Measurements from ENCODE around the gene KCNQ1. TPM values are rescaled to one million over a fixed set of nuclear protein-coding genes. Genes with fewer than 3 reads are reported as not detected.

The KCNQ1 gene
- total RNA-seq, 4 donors from 2014 or later, result 0.81 to 2.2 (median 1.6) TPM

GRCh38 chr11:2416765-2417164 lies 28.0 kb upstream of the KCNQ1 start:
- intact Hi-C loops (cut with DNase I; ENCODE audit: low total_unique reads), result loop anchor here (5.0 kb wide), 1 partner anchor 219 kb away; no protein-coding TSS in a partner anchor
- H3K4me3 ChIP-seq (ENCODE audit: low read depth, poor library complexity, severe bottlenecking), result no peak overlapping the region
- WGBS, 2 donors, result 59 to 67% methylated on average over 18 of the region's 18 CpGs
- TF ChIP-seq POLR2A (IDR thresholded peaks at IDR 0.05), result no peak
- no peak for TF ChIP-seq CTCF (IDR thresholded peaks at IDR 0.05)
- DNase-seq (ENCODE audit: low spot score in 2 of 2), result no peak

- DNase-seq (ENCODE audit: low spot score in 2 of 2), result no peak
- TF ChIP-seq POLR2A (IDR thresholded peaks at IDR 0.05), result no peak
- TF ChIP-seq CTCF (IDR thresholded peaks at IDR 0.05), result no peak
- intact Hi-C loops (cut with DNase I; ENCODE audit: low total_unique reads), result loop anchor here (5.0 kb wide), 1 partner anchor 221 kb away; no protein-coding TSS in a partner anchor
- no peak overlapping the region for H3K4me3 ChIP-seq (ENCODE audit: low read depth, poor library complexity, severe bottlenecking)
- 87 to 89% methylated on average over 22 to 29 of the region's 30 CpGs for WGBS, 2 donors
These were observed 26.7 kb upstream of the KCNQ1 start for GRCh38 chr11:2417856-2418692.

DNA sequence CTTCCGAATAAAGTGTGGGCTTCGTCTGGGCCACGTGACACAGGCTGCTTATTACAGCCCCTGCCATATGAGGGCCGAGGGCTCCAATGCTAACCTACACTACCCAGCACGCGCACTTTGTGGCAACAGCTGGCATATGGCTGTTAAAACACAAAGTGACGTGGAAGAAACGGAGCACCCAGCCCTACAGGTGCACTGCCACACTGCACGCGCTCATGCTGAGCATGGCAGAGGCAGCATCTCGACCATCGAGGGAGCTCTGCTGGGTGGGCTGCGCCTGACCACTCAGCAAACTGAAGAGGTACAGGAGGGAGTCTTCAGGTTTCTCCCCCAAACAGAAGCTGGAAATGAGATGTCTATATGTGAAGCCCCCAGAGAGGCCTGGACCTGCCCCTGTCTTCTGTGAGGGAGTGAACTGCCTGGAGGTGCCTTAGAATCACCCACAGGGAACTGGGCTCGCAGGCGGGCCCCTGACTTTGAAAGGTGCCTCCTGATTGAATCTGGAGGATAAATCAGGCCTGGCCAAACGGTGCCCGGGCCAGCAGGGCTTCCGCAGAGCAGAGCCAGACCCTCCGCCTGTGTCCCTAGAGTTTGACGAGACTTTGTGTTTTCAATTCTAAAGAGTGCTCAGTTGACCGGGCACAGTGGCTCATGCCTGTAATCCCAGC lies 26.0 kb upstream of the KCNQ1 start:
- intact Hi-C loops (cut with DNase I; ENCODE audit: low total_unique reads), result loop anchor here (5.0 kb wide), 1 partner anchor 222 kb away; no protein-coding TSS in a partner anchor
- DNase-seq (ENCODE audit: low spot score in 2 of 2), result no peak
- 74 to 79% methylated on average over 20 to 21 of the region's 21 CpGs for WGBS, 2 donors
- no peak overlapping the region for H3K4me3 ChIP-seq (ENCODE audit: low read depth, poor library complexity, severe bottlenecking)
- TF ChIP-seq POLR2A (IDR thresholded peaks at IDR 0.05), result no peak
- no peak for TF ChIP-seq CTCF (IDR thresholded peaks at IDR 0.05)

DNA sequence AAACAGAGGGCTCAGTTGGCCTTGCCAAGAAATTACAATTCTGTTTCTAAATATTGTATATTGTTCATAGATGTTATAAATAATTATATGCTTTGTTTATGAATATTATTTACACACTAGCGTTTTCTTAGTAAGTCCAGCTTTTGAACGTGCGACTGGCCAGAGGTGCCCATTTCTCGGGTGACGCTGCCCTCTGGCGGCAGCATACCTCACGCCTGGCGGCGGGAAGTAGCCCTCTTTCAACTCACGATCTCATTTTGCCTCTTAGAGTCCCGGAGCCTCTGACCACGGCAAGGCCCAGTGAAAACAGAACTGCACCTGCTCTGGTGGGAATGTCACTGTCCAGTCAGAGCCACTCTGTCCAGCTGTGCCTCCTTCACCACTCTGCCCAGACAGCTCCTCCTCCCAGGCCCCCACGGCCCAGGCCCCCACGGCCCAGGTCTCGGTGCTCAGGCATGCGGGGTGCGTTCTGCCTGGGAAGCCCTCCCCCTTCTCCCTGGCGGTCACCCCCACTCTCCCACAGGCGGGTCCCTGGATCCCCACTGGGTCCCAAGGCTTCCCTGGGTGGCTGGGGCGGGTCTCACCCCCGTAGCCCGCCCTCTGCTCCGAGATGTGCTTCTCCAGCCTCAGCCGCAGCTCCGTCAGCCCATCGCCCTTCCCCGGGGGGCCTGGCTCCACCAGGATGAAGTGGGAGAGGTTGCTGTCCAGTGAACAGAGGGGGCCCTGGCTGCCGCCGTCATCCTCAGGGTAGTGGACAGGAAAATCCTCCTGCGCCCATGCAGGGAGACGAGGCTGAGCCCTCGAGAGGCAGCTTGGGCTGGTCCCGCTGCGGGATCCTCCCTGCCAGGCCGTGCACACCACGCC lies 24.9 kb upstream of the KCNQ1 start:
- TF ChIP-seq POLR2A (IDR thresholded peaks at IDR 0.05) (no peak), CTCF (IDR thresholded peaks at IDR 0.05) (peak in 1 of 3 donors; percentile 64)
- intact Hi-C loops (cut with DNase I; ENCODE audit: low total_unique reads), result loop anchor here (2.0 to 5.0 kb wide), 2 partner anchors 113 to 223 kb away; no protein-coding TSS in a partner anchor
- WGBS, 2 donors, result 48 to 51% methylated on average over 26 to 33 of the region's 36 CpGs
- DNase-seq (ENCODE audit: low spot score in 2 of 2), result peak; percentile 63 to 94
- H3K4me3 ChIP-seq (ENCODE audit: low read depth, poor library complexity, severe bottlenecking), result no peak overlapping the region

- DNase-seq (ENCODE audit: low spot score in 2 of 2), result peak in 1 of 2 donors; percentile 94
- whole genome bisulfite sequencing, 2 donors, result 8 to 30% methylated on average over 2 to 30 of the region's 44 CpGs
- no peak overlapping the region for H3K4me3 ChIP-seq (ENCODE audit: low read depth, poor library complexity, severe bottlenecking)
- intact Hi-C loops (cut with DNase I; ENCODE audit: low total_unique reads), result loop anchor here (2.0 kb wide), 1 partner anchor 114 kb away; no protein-coding TSS in a partner anchor
- TF ChIP-seq CTCF (IDR thresholded peaks at IDR 0.05) (peak in 1 of 3 donors; percentile 60), POLR2A (IDR thresholded peaks at IDR 0.05) (no peak)
These were observed 24.1 kb upstream of the KCNQ1 start for GRCh38 chr11:2420502-2421225.

Measured in lower leg skin (tissue), 4 donors.